IMR-90 (cell line): ENCODE measurements around the gene SCLY. TPM values are rescaled to one million over a fixed set of nuclear protein-coding genes. Genes with fewer than 3 reads are reported as not detected.

Source experiments
- ATAC-seq: fragments of 200-7000 bp; cut with Tn5 transposase; 2 replicates; pipeline ENCODE4 v1.9.1; 2020; ENCODE audit warnings: low read depth, mild to moderate bottlenecking, moderate library complexity
- BruUV-seq: library from RNA; stranded (reverse); fragments of 400-500 nt; replicated peaks from 2 replicates; lab custom pipeline; 2021; lab: Mats Ljungman, UMichigan
- CTCF ChIA-PET: fragments of 300-600 bp; formaldehyde crosslinking; extraction: SDS; loops from one replicate; lab custom pipeline; 2021; ENCODE audit warnings: antibody characterized with exemption; lab: Yijun Ruan, JAX
- POLR2A ChIA-PET: fragments of 300-600 bp; sonication (Branson Sonifier 250); formaldehyde crosslinking; loops from one replicate; lab custom pipeline; 2022; ENCODE audit warnings: antibody characterized with exemption; ENCODE audit not compliant: unreplicated experiment; lab: Charles Lee
- DNase-seq: peaks from one replicate; pipeline ENCODE4 v3.0.0; 2013
- H2AFZ ChIP-seq: replicated peaks from 2 replicates; pipeline ENCODE3; 2013; ENCODE audit warnings: low read length, mild to moderate bottlenecking; ENCODE audit not compliant: poor library complexity
- H2AK5ac ChIP-seq: 2 replicates; pipeline ENCODE4 v1.6.1; 2013; ENCODE audit warnings: low read depth, low read length, inconsistent platforms
- H2AK9ac ChIP-seq: replicated peaks from 2 replicates; pipeline ENCODE3; 2013; ENCODE audit warnings: mild to moderate bottlenecking, low read depth, low read length, moderate library complexity; ENCODE audit not compliant: poor library complexity
- H2BK120ac ChIP-seq: 2 replicates; pipeline ENCODE4 v1.6.1; 2013; ENCODE audit warnings: low read depth, low read length, inconsistent platforms
- H2BK15ac ChIP-seq: 3 replicates; pipeline ENCODE4 v1.6.1; 2013; ENCODE audit warnings: low read depth, low read length, inconsistent platforms
- H2BK20ac ChIP-seq: 2 replicates; pipeline ENCODE4 v1.6.1; 2013; ENCODE audit warnings: low read depth, mild to moderate bottlenecking, inconsistent platforms, low read length, moderate library complexity
- H2BK5ac ChIP-seq: 2 replicates; pipeline ENCODE4 v1.6.1; 2013; ENCODE audit warnings: mild to moderate bottlenecking, low read depth, low read length, inconsistent platforms; ENCODE audit not compliant: poor library complexity, severe bottlenecking
- H3K14ac ChIP-seq: replicated peaks from 2 replicates; pipeline ENCODE4 v1.6.1; 2013; ENCODE audit warnings: low read depth, low read length, inconsistent platforms
- H3K18ac ChIP-seq: 2 replicates; pipeline ENCODE4 v1.6.1; 2013; ENCODE audit warnings: low read depth, low read length, control low read depth
- H3K23ac ChIP-seq: 2 replicates; pipeline ENCODE4 v1.6.1; 2013; ENCODE audit warnings: low read depth, low read length, inconsistent platforms
- H3K27ac ChIP-seq: 2 replicates; pipeline ENCODE4 v1.5.1; 2013; ENCODE audit warnings: mild to moderate bottlenecking, control low read depth, low read length; ENCODE audit not compliant: insufficient read depth
- H3K27me3 ChIP-seq: 2 replicates; pipeline ENCODE4 v1.6.1; 2013; ENCODE audit warnings: low read length; ENCODE audit not compliant: control insufficient read depth, insufficient read depth
- H3K36me3 ChIP-seq: 2 replicates; pipeline ENCODE4 v1.6.1; 2013; ENCODE audit warnings: low read length, mixed read lengths; ENCODE audit not compliant: control insufficient read depth, insufficient read depth
- H3K4ac ChIP-seq: 2 replicates; pipeline ENCODE4 v1.6.1; 2013; ENCODE audit warnings: low read depth, low read length, inconsistent platforms
- H3K4me1 ChIP-seq: 2 replicates; pipeline ENCODE4 v1.6.1; 2013; ENCODE audit warnings: low read length, mixed read lengths; ENCODE audit not compliant: control insufficient read depth, insufficient read depth
- H3K4me2 ChIP-seq: 2 replicates; pipeline ENCODE4 v1.6.1; 2013; ENCODE audit warnings: low read depth, mild to moderate bottlenecking, control low read depth, low read length, moderate library complexity
- H3K4me3 ChIP-seq: 2 replicates; pipeline ENCODE4 v1.5.1; 2013; ENCODE audit warnings: low read depth, mild to moderate bottlenecking, control low read depth, low read length, moderate library complexity; ENCODE audit not compliant: insufficient read depth
- H3K56ac ChIP-seq: 2 replicates; pipeline ENCODE4 v1.6.1; 2013; ENCODE audit warnings: low read length, inconsistent platforms; ENCODE audit not compliant: insufficient read depth; ENCODE audit errors: extremely low read depth
- H3K79me1 ChIP-seq, 2 experiments: 2 replicates each; pipeline ENCODE4 v1.6.1; 2013; ENCODE audit warnings: low read length in 2 of 2, inconsistent platforms in 1 of 2, low read depth in 1 of 2
- H3K9ac ChIP-seq: 2 replicates; pipeline ENCODE4 v1.6.1; 2013; ENCODE audit warnings: low read depth, low read length, control low read depth
- H3K9me1 ChIP-seq: 2 replicates; pipeline ENCODE4 v1.6.1; 2013; ENCODE audit warnings: low read length, inconsistent platforms; ENCODE audit not compliant: insufficient read depth
- H3K9me3 ChIP-seq: 2 replicates; pipeline ENCODE4 v1.6.1; 2013; ENCODE audit warnings: low read length; ENCODE audit not compliant: control insufficient read depth, insufficient read depth
- H4K20me1 ChIP-seq: 2 replicates; pipeline ENCODE4 v1.6.1; 2013; ENCODE audit warnings: low read length, inconsistent platforms; ENCODE audit not compliant: insufficient read depth
- H4K5ac ChIP-seq: 2 replicates; pipeline ENCODE4 v1.6.1; 2013; ENCODE audit warnings: mild to moderate bottlenecking, low read depth, low read length, control low read depth
- H4K8ac ChIP-seq, 2 experiments: 2 replicates each; pipeline ENCODE4 v1.6.1; 2013; ENCODE audit warnings: low read depth in 2 of 2, low read length in 2 of 2, control low read depth in 1 of 2, inconsistent platforms in 1 of 2
- H4K91ac ChIP-seq: 2 replicates; pipeline ENCODE4 v1.6.1; 2013; ENCODE audit warnings: low read depth, low read length, inconsistent platforms; ENCODE audit not compliant: insufficient read depth
- CHD1 ChIP-seq: IDR thresholded peaks from 2 replicates; pipeline ENCODE4 v1.6.1; 2012; ENCODE audit warnings: low read depth, low read length, improper control_type of control experiment
- CTCF ChIP-seq: conservative IDR thresholded peaks from 2 replicates; pipeline ENCODE4 v1.5.1; 2012; ENCODE audit warnings: mild to moderate bottlenecking, low read depth, low read length, improper control_type of control experiment
- FOS ChIP-seq: fragments of 150-350 bp; IDR thresholded peaks from 2 replicates; pipeline ENCODE4 v1.6.1; 2016; ENCODE audit warnings: low read depth, low read length
- MAFK ChIP-seq: IDR thresholded peaks from 2 replicates; pipeline ENCODE4 v1.6.1; 2012; ENCODE audit warnings: low read depth, low read length, improper control_type of control experiment
- MAZ ChIP-seq: IDR thresholded peaks from 2 replicates; pipeline ENCODE4 v1.6.1; 2012; ENCODE audit warnings: low read depth, mild to moderate bottlenecking, low read length, improper control_type of control experiment, moderate library complexity, borderline replicate concordance
- MXI1 ChIP-seq: IDR thresholded peaks from 2 replicates; pipeline ENCODE4 v1.6.1; 2012; ENCODE audit warnings: low read depth, mild to moderate bottlenecking, low read length, moderate library complexity, borderline replicate concordance
- POLR2A ChIP-seq: IDR thresholded peaks from 2 replicates; pipeline ENCODE4 v1.6.1; 2012; ENCODE audit warnings: mild to moderate bottlenecking, low read depth, low read length
- RAD21 ChIP-seq: IDR thresholded peaks from 2 replicates; pipeline ENCODE4 v1.6.1; 2012; ENCODE audit warnings: low read length, improper control_type of control experiment
- RFX5 ChIP-seq: IDR thresholded peaks from 2 replicates; pipeline ENCODE4 v1.8.0; 2012; ENCODE audit warnings: low read depth, mild to moderate bottlenecking, low read length, moderate library complexity
- SMC3 ChIP-seq: fragments of 150-350 bp; IDR thresholded peaks from 2 replicates; pipeline ENCODE4 v1.6.1; 2016; ENCODE audit warnings: low read depth, mild to moderate bottlenecking, antibody characterized with exemption, low read length, moderate library complexity
- WGBS, 2 experiments: methylation state at CpG; one replicate each; pipeline versions ENCODE4 v1.1.5 to v1.1.7; 2013; ENCODE audit warnings: missing lambda C conversion rate in 2 of 2; ENCODE audit not compliant: insufficient read length in 1 of 2; ENCODE audit errors: extremely low coverage in 2 of 2; 5-methylcytosine and 5-hydroxymethylcytosine counted together
- dilution Hi-C: fragments of 300-500 bp; cut with HindIII; formaldehyde crosslinking; loops from one replicate; pipeline ENCODE4 v1.14.3; 2018; ENCODE audit warnings: low sequenced_read_pairs; ENCODE audit not compliant: unreplicated experiment
- in situ Hi-C: fragments of 300-500 bp; cut with MboI; formaldehyde crosslinking; loops from 3 replicates; pipeline ENCODE4 v1.14.3; 2019; ENCODE audit warnings: low sequenced_read_pairs, inconsistent platforms, mixed read lengths
- intact Hi-C: fragments of 100-400 bp; cut with micrococcal nuclease; formaldehyde crosslinking; loops from 2 replicates; pipeline ENCODE4 v1.10.0; 2022
- polyA plus RNA-seq, 3 experiments: library from polyadenylated mRNA; depleted of rRNA; stranded (reverse); fragments of >200 nt; gene quantifications; 2 replicates each; pipeline ENCODE4 v1.2.3, GENCODE V29; 2012; ENCODE audit warnings: low replicate concordance in 1 of 3
- total RNA-seq: library from RNA; depleted of rRNA; stranded (reverse); fragments of >200 nt; gene quantifications from 2 replicates; pipeline ENCODE4 v1.2.3, GENCODE V29; 2012
- TF ChIP-seq, protein P1 (sequence below): fragments of 150-350 bp; IDR thresholded peaks from 2 replicates; pipeline ENCODE4 v1.6.1; 2017; ENCODE audit warnings: mild to moderate bottlenecking, antibody characterized with exemption, low read length, low read depth

Gene SCLY
- total and polyA plus RNA-seq, 2 of the 4 experiments (the other 2 are of a cell fraction), result 8.6 to 10.5 TPM

GRCh38 chr2:238141541-238142318, 80.9 kb downstream of the SCLY start (continued):
- TF ChIP-seq MXI1, result no peak

DNA sequence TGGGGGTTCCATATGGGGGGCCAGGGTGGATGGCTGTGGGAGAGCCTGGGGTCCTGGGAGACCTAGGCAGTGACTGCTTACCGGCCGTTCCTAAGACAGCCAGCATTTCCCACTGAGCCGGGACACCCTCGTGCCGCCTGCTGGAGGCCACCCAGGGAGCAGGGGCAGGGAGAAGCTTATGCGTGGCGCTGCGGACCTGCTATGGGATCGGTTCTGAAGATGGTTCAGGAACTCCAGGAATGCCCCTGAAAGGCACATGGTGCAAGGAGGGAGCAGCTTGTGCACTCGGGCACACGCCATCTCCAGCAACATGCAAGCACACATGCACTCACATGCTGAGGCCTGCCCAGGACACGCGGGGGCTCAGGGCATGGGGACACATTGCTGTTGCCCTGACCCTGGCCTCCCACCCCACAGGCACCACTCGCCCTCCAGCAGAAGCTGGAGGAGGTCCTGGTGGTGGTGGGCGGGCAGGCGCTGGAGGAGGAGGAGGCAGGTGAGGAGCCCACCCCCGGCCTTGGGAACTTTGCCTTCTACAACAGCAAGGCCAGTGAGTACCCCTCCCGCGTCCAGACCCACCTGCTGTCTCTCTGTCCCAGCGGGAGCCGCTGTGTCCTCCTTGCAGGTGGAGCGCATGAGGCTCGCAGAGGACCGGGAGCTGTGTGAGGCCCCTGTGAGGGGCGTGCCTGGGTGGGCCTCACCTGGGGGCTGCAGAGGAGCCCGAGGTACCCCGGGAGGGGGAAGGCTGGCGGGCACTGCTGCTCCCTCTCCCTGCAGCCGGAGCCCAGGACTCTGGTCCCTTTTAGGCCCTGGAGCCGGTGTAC, 81.8 kb downstream of the SCLY start:
- intact Hi-C loops (no loop called here), dilution Hi-C loops (no loop called here), in situ Hi-C loops (no loop called here)
- no peak overlapping the region for H3K14ac ChIP-seq
- no TSS peak for BruUV-seq
- peak overlapping the region; percentile 89 for H4K91ac ChIP-seq
- 78% methylated on average over 13 of the region's 30 CpGs; no CpG with 5 or more reads in 1 of the 2 experiments for WGBS, 2 experiments
- peak overlapping the region; percentile 92; the same call in 1 of the 2 replicates for H3K4ac ChIP-seq
- 0 out of 2 replicates have a peak, but pooled peaks cover 12% of the 10 kb centered on the region for H3K9me1 ChIP-seq
- H3K4me2 ChIP-seq, result no peak overlapping the region
- 0 out of 2 replicates have a peak overlapping the region, but pooled peaks have one; percentile 38 for H3K23ac ChIP-seq
- no peaks in the 10 kb centered on the region for H3K27me3 ChIP-seq
- H4K5ac ChIP-seq, result 0 out of 2 replicates have a peak overlapping the region, but pooled peaks have one; percentile 37
- peak overlapping the region; percentile 55 for H2AK9ac ChIP-seq
- DNase-seq (no peak), ATAC-seq (no peak)
- H4K8ac ChIP-seq, result peak overlapping the region; percentile 5 to 83; a peak in 2 of 4 replicates
- H3K79me1 ChIP-seq, result no peaks in the 10 kb centered on the region
- ChIA-PET POLR2A (no interaction called here), CTCF (interaction anchor here (0.9 kb wide), 1 partner anchor 27 kb away, joined by 3 read pairs; no protein-coding TSS in a partner anchor)
- H2BK120ac ChIP-seq, result peak overlapping the region; percentile 95
- peak overlapping the region; percentile 63 for H2AFZ ChIP-seq
- H3K9me3 ChIP-seq, result no peaks in the 10 kb centered on the region
- H3K18ac ChIP-seq, result no peak overlapping the region
- H3K56ac ChIP-seq, result no peak overlapping the region
- peak overlapping the region; percentile 70; the same call in 2 of the 3 replicates for H2BK15ac ChIP-seq
- peak overlapping the region; percentile 95 for H2AK5ac ChIP-seq
- no peak overlapping the region for H2BK5ac ChIP-seq
- H3K4me3 ChIP-seq, result no peak overlapping the region
- no peaks in the 10 kb centered on the region for H3K36me3 ChIP-seq
- no peaks in the 10 kb centered on the region for H4K20me1 ChIP-seq
- peak overlapping the region; percentile 66 for H2BK20ac ChIP-seq
- H3K9ac ChIP-seq, result no peak overlapping the region
- no peak overlapping the region; the same call in 1 of the 2 replicates for H3K27ac ChIP-seq
- peaks cover 17% of the 10 kb centered on the region for H3K4me1 ChIP-seq
- TF ChIP-seq, protein P1, sequence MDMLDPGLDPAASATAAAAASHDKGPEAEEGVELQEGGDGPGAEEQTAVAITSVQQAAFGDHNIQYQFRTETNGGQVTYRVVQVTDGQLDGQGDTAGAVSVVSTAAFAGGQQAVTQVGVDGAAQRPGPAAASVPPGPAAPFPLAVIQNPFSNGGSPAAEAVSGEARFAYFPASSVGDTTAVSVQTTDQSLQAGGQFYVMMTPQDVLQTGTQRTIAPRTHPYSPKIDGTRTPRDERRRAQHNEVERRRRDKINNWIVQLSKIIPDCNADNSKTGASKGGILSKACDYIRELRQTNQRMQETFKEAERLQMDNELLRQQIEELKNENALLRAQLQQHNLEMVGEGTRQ, result no peak
- no peak for TF ChIP-seq MAFK
- TF ChIP-seq CHD1, result no peak
- no peak for TF ChIP-seq RFX5
- no peak for TF ChIP-seq FOS
- no peak for TF ChIP-seq POLR2A
- TF ChIP-seq MXI1, result no peak
- no peak for TF ChIP-seq RAD21
- no peak for TF ChIP-seq SMC3
- no peak for TF ChIP-seq CTCF
- no peak for TF ChIP-seq MAZ
